ENCODE data around the gene SYT9.

DNA sequence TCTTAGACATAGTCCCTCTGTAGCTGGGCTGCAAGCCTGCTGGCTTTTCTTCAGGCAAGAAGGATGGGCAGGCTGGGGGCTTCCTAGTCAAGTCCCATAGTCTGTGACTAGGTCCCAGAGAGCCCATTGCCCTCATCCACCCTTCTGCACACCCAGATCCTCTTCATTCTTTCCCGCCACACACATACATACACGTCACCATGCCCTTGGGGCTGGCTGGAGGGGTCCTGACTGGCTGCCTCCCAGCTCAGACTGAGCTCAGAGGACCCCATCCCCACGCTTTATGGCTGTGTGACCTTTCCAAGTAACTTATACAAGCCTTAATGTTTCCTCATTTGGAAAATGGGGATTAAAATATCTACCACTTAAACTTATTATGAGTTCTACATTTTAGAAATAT, 248.5 kb downstream of the SYT9 start:
- no peak for TF ChIP-seq POLR2AphosphoS5 (IDR thresholded peaks at IDR 0.05; ENCODE audit: low read depth, low read length)
- no peak for TF ChIP-seq TAF1 (IDR thresholded peaks at IDR 0.05; ENCODE audit: borderline replicate concordance, insufficient read depth, low read length)

Data from PFSK-1 (cell line).